GM19023 (cell line): Measurements from ENCODE around the gene RSAD2.
"Not testable (repeated sequence)": the region's sequence is repeated elsewhere in the genome, so short reads cannot be mapped to it uniquely, and the experiment has no call there.

Source experiments
- ATAC-seq: cut with Tn5 transposase; IDR thresholded peaks from one replicate; pipeline ENCODE4 v1.9.1; 2021; ENCODE audit warnings: mild to moderate bottlenecking, moderate library complexity; ENCODE audit not compliant: unreplicated experiment

RSAD2 gene

GRCh38 chr2:6924101-6924923 lies 46.7 kb downstream of the RSAD2 start:
- no peak for ATAC-seq

- ATAC-seq, result no peak
These were observed 47.4 kb downstream of the RSAD2 start for GRCh38 chr2:6924924-6925409.

DNA sequence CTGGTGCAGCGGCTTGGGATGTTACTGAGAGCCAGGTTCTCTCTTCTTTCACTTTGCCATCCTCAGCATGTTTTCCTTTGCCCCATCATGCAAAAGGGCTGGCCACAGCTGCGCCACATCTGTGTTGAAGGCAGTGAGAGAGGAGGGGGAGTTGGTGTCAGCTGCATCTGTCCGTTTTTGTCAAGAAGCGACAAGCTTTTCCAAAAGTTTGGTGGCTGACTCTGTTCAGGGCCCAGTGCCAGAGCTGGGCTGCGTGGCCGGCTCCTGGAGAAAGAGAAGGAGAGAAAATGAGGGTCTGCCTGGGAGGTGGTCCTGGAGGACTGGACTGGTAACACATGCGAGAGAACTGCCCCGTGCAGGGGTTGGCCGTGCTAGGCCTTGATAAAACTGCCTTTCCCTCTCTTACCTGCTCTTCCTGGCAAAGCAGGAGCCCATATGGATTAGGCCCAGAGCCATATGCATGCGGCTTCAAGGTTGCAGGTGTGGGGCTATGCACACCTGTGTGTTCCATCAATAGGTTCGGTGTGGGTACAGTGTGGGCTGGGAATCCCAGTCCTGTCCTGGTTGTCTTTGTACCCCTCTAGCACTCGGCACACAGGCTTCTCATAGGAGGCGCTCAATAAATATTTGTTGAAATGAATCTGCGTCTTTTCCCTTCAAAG lies 48.6 kb downstream of the RSAD2 start:
- ATAC-seq, result no peak

DNA sequence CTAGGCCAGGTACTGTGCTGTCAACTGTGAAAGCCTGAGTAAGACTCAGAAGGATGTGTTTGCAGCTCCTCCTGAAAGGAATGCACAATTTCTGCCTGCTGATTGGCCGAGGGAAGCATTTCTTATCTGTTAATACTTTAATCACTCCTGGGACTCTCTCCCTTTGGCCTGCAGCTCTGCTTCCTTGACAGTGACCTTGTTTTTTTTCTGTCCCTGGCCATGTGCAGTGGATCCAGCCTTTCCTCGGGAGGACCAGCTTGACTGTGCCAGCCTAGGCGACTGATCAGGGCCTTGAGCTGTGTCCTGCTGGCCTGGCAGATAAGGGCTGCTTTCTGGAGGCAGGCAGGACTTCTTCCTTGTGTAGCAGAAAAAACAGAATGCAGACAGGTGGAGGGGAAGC lies 49.6 kb downstream of the RSAD2 start:
- no peak for ATAC-seq

DNA sequence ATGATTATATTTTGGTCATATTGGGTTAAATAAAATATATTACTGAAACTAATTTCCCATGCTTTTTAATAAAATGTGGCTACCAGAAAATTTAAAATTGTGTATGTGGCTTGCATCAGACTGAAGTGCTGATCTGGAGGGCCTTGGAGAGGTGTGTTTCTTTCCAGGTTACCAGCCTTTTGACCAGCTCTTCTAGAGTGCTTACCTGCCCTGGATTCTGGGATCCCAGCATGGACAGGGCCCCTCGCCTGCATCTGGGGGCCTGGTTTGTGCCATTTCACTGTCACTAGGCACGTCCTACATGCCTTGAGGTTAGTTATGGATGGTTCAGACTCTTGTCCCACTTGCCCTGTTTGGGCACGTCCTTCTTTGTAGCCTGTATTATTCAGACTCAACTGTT lies 50.2 kb downstream of the RSAD2 start:
- ATAC-seq, result no peak

DNA sequence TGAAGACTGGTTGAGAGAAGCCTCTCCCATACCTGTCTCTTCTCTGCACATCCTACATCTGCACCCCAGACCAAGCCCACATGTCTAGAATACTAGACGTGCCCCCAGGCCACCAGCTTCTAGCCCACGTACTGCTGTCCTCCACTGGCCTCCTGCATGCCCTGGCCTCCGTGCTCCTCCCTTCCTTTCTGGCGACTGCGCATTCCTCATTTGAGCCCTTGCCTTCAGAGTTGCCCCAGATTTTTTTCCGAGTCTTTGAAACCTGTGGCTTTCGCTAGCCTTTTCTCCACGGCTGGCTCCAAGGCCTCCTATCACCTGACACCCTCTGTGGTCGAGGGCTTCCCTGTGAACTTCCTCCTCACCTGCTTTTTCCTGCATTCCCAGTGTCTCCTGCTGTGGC lies 50.9 kb downstream of the RSAD2 start:
- ATAC-seq, result no peak

- ATAC-seq, result no peak
These were observed 51.7 kb downstream of the RSAD2 start for GRCh38 chr2:6929196-6929819.

DNA sequence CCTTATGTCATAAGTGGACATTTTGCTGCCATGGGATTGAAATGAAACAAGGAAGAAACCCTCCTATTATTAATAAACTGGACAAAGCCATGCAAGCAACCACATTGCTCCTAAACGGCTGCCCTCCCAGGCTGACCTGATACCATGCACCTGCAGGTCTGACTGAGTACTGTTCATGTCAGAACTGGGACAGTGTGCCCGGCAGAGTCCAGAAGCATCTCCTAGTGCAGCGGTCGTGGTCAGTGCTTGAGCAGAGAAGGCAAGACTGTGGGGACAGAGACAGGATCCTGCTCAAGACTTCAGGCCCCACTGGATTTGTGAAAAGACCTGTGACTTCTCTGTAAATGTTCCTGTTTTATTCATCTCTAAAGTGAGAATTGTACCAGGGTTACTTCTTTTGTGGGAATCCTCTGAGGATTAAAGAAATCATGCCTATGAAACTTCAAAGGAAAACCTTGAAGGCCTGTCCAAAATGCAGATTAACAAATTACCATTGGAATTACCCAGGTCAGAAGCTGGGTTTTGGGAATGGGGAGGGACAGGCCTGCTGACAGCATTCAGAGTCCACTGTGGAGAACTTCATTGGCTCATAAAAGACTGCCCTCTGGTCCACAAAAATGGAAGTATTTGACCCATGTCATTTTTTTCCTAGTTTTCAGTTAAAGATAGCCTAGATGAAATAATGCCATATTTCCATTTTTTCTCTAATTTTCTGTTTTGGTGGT lies 53.5 kb downstream of the RSAD2 start:
- ATAC-seq, result no peak

GRCh38 chr2:6931753-6932152 lies 54.2 kb downstream of the RSAD2 start:
- no peak for ATAC-seq

GRCh38 chr2:6932206-6932605 lies 54.6 kb downstream of the RSAD2 start:
- no peak for ATAC-seq

GRCh38 chr2:6932828-6933227 lies 55.3 kb downstream of the RSAD2 start:
- no peak for ATAC-seq

GRCh38 chr2:6933911-6934310 lies 56.3 kb downstream of the RSAD2 start:
- ATAC-seq, result no peak

DNA sequence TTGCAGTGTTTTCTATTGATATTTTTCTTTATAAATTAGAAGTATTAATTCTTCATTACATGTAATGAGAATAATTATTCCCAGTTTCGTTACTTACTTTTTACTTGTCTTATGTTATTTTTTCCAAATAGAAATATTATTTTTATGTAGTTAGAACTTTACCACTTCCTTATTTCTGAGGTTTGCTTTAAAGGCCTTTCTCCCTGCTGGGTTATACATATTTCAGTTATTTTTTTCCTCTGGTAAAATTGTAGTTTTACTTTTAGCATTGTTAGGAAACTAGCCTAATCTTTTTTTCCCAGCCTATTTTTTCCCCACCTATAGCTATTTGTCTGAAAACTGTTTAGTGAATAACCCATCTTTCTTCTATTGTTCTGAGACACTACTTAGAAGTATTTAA lies 56.8 kb downstream of the RSAD2 start:
- ATAC-seq, result no peak

GRCh38 chr2:6934758-6935651 lies 57.4 kb downstream of the RSAD2 start:
- no peak for ATAC-seq

DNA sequence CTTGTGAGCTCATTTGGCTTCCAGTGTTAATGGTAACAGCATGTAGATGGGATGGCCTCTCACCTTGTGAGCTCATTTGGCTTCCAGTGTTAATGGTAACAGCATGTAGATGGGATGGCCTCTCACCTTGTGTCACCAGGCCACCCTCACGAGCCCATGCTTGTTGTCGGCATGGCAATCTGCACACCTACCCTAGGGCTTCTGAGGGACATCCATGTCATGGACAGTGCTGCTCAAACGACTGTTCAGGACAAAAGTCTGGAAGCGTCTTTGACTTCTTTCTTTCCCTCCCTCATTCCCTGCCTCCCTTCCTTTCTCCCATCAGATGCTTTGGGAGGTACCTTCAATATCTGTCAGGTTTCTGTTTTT lies 58.1 kb downstream of the RSAD2 start:
- not testable (repeated sequence) for ATAC-seq

DNA sequence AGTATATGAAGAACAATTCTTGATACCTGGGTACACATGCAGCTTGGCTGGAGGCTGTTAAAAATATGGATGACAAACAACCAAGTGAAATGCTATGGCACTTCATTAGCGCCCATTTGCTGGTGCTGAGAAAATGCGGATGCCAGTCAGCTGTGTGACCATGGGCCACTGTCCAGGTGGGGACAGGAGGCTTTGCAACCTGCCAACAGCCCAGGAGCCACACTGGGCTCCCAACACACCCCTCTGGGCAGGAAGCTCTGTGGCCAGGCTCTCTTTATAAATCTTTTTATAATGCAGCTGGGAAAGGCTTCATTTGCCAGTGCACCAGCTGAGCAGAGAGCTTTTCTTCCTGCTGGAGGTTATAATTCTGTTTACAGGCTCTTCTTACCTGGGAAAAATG lies 59.6 kb downstream of the RSAD2 start:
- no peak for ATAC-seq

DNA sequence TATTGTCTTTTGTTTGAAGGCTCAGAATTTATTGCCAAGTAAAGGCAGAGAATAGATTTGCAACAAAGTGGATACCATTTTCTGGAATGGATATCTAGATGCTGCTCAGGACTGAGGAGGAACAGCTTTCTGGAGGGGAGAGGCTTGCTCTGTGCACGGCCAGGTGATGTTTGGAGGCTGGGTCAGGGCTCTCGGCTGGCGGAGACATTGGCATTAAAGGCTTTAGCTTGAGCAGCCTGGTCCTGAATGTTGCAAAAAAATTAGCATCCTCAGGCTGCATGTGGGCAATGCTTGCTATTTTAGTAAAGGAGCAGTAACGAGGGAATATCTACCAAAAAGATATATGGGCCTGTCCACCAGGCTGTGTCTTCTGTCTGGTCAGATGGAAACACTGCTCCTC lies 60.0 kb downstream of the RSAD2 start:
- no peak for ATAC-seq

DNA sequence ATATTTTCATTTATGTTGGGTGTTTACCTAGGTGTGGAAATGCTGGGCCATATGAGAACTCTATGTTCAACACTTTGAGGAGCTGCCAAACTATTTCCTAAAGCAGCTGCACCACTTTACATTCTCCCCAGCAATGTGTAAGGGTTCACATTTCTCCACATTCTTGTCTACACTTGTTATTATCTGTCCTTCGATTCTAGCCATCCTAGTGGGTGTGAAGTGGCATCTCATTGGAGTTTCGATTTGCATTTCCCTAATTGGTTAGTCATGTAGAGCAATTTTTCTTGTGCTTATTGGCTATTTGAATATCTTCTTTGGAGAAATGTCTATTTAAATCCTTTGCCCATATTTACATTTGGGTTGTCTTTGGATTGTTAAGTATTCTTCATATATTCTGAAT lies 61.5 kb downstream of the RSAD2 start:
- no peak for ATAC-seq

DNA sequence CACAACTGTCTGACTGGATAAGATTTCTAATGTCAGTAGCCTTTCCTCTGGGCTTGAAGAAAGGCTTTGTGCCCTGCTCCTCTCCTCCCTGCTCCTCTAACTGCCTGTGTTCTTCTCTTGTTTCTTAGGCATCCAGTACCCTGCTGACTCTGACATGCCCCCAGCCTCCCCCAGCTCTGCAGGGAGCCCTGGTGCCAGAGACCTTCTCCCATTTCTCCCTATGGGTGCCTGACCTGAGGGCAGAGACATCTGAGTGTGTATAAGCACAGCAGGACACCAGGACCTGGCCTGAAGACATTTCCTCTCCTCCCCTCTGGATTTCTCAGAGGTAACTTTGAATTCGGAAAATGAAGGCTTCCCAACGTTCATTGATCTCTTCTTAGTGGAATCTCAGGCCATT lies 63.2 kb downstream of the RSAD2 start:
- no peak for ATAC-seq

GRCh38 chr2:6941299-6942046 lies 63.9 kb downstream of the RSAD2 start:
- no peak for ATAC-seq
